Measurements from ENCODE around the gene PRICKLE2.

PRICKLE2 gene

GRCh38 chr3:64224826-64225610 lies at the start of gene PRICKLE2:
Gene PRICKLE2, minus strand, starts transcription at chr3:64225466. Its CDS starts 26,539 bp downstream, at chr3:64198927.
- DNase-seq: no peak

DNA sequence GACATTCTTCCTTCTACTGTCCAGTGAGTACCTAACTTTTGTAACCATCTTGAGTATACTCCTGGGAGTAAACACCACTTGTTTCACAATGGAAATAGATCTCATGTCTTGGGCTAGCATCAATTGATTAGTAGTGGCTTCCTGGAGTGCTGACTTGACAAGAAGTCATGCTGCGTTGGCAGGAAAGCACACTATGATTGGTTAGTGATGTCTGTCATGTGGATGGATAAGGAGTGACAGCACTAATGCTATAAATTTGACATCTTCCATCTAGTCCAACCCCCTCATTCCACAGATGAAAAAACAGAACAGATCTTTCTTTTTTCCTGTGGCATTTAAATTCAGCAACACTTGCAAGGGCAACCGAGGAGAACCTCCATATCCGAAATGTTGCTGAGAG lies 47.6 kb upstream of the PRICKLE2 start:
- no peak for DNase-seq

GRCh38 chr3:64272271-64272670 lies 47.0 kb upstream of the PRICKLE2 start:
- DNase-seq: no peak

DNA sequence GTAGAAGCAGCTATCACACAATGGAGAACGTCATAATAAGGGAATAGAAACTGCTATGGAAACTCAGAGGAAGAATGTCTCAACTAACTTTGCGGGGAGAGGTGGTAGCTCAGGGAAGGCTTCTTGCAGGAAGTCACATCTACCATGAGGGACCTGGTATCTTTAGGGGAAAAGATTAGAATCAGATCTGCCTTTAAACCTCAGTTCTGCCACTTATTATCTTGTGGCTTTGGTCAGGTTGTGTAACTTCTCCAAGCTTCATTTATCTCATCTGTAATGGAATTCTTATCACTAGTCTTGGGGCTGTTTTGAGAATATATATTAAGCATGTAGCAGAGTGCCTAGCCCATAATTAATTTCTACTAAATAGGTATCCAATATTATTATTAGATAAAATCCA lies 46.4 kb upstream of the PRICKLE2 start:
- no peak for DNase-seq

DNA sequence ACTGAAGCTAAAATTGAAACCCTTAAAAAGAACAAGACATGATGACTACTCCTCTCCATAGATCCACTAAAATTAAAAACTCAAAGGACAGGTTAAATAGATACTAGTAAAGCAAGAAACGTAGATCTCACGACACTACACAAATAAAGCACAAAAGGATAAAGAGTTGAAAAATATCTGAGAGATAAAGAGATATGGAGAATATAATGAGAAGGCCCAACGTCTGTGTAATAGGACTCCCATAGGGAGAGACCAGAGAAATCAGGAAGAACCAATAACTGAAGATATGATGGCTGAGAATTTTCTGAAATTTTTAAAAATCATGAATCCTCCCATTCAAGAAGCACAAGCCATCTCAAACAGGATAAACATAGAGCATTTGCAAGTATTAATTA lies 45.6 kb upstream of the PRICKLE2 start:
- DNase-seq: no peak

DNA sequence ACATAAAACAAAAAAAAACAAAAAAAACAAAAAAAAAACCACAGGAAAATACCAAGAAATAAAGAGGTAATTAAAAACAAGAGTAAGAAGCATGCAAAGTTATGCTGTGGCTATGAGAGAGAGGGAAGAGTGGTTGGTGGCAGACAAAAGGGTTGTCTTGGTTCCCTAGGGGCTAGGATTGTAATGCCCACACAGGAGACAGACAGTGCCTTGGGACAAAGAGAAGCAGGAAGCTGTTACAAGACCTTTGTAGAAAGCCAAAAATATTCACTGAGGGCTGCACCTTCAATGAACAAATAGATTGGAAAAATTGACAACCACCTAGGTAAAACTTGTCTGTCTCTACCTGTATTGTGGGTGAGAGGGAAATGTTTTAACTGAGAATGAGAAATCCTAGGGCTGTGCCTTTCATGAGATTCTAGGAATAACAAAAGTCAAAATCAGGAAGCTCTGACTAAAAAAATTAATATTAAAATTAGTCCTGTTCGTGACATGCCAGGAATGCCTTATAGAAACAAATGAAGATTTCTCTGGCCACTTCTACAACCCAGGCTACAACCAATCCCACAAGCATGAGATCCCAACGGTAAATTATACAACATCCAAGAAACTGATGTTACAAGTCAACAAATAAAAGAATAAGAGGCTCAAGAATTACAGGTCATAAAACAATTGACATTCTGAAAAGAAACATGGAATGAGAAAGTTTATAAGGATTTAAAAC lies 45.0 kb upstream of the PRICKLE2 start:
- DNase-seq: no peak

GRCh38 chr3:64268926-64269325 lies 43.7 kb upstream of the PRICKLE2 start:
- DNase-seq: no peak

DNA sequence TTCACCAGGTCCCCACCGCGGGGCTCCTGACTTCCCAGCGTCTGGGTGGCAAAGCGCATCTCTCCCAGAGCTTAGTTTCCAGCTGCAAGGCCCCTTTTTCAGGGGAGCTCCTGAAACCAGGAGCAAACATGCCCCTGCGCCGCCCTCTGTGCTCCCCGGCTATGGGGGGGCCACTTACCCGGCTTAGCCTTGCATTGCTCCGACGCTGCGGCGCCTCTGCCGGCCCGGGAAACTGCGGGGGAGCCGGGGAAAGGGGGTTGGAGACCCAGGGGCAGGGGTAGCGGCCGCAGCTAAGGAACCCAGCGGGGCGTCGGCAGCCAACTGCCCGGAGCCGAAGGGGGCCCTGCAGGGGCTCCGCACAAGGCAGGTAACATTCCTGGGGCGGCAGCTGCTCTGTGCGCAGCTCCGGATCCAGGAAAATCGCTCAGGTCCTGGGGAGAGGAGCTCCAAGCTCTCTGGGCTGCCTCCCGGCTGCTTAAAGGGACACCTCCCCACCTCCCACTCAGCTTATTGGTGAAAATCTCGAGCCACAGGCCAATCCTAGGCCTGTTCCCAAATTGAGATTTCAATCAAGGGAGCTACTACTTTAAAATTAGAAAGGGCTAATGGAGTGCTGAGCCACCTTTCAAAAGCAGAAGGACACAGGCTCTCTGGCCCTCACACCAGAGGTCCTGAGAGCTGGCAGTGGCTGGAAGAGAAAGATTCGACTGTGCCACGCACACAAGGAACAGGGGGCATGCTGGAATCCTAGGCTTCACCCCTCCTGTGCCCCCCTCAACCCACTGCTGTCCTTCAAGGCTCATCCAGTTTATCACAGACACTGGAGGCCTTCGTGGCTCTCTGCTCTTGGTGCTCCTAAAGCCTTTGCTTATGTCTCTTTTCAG lies 42.7 kb upstream of the PRICKLE2 start:
- DNase-seq: no peak

- DNase-seq: no peak
These were observed 41.7 kb upstream of the PRICKLE2 start for GRCh38 chr3:64266983-64267382.

DNA sequence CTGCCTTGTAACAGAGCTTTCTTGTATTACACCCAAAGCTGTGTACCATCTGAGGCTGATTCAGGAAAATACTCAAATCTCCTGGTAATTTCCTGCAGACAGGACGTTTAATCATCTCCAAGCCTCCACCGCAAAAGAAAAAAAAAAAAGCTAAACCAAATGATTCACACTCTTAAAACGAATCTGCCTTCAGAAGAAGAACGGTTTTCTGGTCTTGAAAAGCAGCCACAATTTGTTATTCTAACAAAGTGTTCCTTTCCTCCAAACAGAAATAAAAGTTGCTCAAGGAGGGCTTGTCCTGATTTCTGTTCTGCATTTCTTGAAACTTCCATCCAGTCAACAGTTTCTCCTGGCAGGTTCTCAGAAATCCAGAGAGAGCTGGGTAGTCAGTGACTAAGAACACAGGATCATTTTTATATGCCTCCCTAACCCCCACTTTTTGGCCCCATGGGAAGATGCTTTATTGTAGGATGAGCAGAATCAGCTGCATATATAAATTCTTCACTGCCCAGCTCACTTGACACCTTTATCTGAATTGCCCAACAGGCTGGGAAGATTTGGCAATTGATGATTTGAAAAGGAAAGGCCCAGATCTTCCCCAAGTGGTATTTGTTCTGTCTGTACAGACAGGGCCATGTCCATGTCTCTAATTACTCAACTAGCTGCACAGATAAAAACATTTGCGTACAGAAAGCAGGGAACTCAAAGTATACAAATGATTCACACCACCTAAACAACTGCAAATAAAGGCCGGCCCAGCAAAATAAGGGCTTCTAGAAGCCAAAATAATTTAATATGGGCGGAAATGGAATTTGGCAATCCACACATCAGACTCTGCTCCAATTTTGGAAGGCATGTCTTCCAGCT lies 41.0 kb upstream of the PRICKLE2 start:
- DNase-seq: no peak

- no peak for DNase-seq
These were observed 40.4 kb upstream of the PRICKLE2 start for GRCh38 chr3:64265646-64266045.

- DNase-seq: no peak
These were observed 39.3 kb upstream of the PRICKLE2 start for GRCh38 chr3:64264501-64265109.

DNA sequence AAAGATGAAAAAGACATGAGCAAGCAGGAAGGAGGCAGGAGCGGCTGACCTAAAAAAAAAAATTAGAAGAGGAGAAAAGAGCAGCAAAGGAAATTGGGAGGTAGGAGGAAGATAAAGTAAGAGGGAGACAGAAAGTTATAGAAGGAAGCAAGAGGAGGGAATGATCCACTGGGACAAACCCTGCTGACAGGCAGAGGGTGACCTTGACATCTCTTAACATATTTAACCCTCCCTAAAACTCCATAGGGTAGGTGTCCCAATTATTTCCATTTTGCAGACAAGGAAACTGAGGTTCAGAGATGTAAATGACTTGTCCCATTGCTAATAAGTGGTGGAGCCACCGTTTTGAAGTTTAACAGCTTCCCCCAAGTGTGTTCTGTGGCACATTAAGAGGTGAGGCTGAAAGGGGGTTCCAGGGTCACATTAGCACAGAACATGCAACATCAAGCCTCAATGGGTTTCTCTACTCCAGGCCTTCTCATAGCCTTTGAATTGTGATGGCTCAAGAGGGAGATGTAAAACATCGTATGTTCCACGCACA lies 37.4 kb upstream of the PRICKLE2 start:
- no peak for DNase-seq

- DNase-seq: no peak
These were observed 35.2 kb upstream of the PRICKLE2 start for GRCh38 chr3:64260431-64260830.

- no peak for DNase-seq
These were observed 34.4 kb upstream of the PRICKLE2 start for GRCh38 chr3:64259636-64260035.

DNA sequence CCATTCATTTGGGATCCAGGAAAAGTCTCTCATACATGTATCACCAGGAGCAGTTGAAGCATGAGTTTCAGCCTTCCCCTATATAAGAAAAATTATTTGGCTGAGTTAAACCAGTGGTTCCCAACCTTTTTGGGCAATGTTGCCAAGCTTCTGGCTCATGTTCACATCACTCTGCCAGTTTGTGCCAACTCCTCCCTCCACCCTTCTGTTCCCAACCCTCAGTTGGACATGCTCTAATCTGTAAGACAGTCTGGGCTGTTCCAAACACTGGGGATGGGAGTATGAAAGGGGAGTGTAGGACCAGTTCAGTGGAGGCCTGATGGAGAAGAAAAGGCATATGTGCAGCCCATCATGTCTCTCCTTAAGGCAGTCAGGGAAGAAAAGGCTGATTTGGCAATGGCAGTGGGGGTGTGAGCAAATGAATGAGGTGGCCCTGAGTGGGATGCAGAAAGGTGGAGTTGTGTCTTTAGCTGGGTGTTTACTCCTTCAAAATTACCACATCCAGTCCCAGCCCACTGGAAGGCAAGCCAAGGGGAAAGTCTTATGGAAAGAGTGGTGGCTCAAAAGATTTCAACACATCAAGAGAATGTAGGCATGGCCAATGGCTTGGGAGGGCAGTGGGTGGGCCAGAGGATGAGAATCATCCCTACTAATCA lies 32.0 kb upstream of the PRICKLE2 start:
- DNase-seq: no peak

- DNase-seq: no peak
These were observed 30.6 kb upstream of the PRICKLE2 start for GRCh38 chr3:64255741-64256340.

DNA sequence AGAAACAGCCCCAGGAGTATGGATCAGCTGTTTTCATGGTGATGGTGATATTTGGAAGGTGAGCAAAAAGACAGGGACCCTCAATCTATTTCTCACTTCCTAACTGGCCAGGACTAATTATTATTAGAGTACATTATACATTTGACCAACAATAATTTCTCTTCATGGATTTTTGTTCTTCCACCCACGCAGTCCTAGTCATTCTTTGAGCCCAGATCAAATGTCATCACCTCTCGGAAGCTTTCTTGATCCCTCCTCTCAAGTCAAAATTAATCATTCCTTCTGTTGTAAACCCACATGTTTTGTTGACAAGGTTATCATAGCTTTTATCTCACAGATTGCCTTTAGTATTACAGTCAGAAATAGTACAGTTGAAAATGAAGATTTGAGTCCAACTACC lies 29.2 kb upstream of the PRICKLE2 start:
- DNase-seq: no peak

GRCh38 chr3:64253689-64254088 lies 28.4 kb upstream of the PRICKLE2 start:
- DNase-seq: no peak

- DNase-seq: no peak
These were observed 25.8 kb upstream of the PRICKLE2 start for GRCh38 chr3:64251019-64251418.
